ENCODE measurements around the gene RHO.

Gene RHO

DNA sequence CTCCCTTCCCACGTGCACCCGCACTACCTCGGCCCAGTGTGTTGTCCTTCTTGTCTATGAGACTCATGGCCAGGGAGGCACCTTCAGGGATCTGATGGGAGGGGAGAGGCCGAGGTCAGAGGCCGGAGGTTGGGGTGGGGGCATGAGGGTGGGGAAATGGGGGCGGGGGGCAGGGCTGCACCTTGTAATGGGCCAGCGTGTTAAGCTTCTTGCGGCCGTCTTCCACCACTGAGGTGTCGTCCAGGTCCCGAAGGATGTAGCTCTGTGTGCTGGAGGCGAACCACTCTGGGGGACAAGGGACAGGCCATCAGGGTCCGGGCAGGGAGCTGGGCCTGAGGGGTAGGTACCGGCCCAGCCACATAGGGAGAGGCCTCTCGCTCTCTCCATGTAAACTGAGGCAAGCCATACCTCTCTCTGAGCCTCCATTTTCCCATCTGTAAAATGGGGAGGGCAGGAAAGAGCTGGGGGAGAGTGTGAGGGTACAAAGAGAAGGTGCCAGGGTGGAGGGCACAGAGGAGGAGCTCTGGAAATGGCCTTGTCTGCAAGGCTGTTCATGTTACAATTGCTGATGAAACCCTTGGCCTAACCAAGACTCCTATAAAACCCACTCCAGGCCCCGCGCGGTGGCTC lies 33.3 kb downstream of the RHO start:
- DNase-seq = no peak

DNA sequence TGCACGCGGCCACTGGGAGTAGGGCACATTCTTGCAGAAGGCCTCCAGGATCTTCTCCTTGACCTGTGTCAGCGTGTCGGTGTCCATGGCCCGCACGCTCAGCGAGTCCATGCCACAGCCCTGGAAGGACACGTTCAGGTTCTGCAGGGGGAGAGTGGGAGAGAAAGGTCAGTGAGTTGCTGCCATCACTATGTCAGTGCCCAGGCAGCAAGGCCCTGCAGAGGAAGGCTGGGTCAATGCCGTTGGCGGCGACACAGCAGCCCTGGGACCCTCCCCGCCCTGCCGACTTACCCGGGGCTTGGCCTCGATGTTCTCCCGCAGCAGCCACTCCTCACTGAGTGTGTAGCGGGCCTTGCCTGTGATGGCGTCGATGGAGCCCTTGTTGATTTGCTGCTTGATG lies 34.4 kb downstream of the RHO start:
- DNase-seq = no peak

DNA sequence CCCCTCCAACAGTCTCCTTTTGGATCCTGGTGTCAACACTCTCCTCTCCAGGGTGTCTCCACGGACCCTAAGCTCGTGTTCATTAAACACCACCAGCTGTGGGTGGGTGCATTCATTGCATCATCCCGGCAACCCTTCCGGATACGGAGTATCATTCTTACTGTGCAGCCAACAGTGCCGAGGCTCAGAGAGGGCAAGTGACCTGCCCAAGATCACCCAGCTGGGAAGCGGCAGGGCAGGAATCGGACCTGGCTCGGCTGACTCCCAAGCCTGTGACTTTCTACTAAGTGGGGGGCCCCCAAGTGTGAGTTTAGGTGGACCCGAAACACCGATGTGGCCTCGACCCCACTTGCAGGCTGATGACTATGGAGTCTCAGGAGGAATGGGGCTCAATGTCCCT lies 34.9 kb downstream of the RHO start:
- no peak for DNase-seq

DNA sequence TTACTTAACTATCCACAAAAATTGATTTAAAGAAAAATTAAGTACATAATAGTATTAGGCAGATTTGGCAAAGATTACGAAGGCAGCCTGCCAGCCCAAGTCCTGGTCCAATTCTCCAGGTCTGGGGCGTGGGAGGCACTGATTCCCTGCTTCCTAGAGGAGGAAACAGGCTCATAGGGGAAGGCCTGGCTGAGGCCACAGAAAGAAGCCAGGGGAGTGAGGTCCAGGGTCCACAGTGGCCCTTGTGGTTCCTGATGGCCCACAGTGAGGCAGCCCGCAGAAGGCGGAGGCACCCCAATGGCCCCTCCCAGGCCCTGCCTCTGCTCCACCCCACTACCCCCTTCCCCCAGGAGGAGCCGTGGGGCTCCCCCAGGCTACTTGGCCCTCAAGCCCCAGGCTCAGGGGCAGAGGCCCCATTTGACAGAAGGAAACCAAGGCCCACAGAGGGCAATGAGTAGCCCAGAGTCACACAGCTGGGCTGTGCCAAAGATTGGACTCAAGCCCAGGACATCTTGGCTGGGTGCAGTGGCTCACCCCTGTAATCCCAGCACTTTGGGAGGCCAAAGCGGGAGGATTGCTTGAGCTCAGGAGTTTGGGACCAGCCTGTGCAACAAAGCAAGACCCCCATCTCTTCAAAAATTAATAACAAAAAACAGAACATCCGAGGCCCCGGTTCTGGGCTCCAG lies 35.6 kb downstream of the RHO start:
- no peak for DNase-seq

DNA sequence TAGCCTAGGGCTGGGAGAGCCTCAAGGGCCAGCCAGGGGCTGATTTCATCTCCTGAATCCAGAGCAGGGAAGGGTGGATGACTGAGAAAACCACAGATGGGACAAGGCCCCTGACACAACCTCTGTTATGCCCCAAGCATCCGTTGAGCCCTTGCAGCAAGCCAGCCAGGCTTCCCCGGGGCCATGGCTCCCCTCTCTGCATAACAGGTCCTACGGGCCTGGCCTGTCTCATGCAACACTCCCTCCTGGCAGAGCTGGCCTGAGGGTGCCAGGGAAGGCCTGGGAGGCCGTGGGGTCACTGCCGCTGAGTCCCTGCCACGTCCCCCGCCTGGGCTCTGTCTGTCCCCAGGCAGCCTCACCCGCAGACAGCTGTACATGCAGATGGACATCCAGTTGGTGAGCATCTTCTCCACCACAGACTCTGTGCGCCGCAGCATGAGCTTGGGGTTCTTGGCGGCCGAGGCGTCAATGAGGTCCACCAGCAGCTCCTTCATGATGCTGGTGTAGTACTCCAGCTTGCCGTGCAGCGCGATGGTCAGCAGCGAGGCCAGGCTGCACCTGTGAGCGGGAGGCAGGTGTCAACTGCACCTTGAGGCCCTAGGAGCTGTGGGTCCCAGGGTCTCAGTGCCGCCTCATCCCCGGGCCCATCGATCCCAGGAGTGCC lies 36.7 kb downstream of the RHO start:
- DNase-seq = no peak

DNA sequence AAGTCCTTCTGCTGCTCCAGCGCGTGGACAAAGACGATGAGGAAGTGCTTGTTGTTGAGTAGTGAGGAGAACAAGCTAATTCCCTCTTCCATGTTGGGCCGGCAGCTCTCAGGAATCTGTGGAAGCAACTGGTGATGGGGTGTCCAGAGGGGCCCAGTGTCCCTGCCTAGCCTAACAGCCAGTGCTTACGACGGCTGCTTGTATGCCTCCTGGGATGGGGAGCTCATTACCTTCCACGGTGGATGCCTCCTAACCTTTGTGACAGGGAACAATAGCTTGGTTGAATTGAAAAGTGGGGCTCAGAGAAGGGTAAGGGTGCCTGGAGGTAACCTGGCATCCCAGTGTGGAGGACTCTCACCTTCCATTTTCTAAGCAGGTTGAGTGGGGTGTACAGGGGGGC lies 37.5 kb downstream of the RHO start:
- DNase-seq = no peak

DNA sequence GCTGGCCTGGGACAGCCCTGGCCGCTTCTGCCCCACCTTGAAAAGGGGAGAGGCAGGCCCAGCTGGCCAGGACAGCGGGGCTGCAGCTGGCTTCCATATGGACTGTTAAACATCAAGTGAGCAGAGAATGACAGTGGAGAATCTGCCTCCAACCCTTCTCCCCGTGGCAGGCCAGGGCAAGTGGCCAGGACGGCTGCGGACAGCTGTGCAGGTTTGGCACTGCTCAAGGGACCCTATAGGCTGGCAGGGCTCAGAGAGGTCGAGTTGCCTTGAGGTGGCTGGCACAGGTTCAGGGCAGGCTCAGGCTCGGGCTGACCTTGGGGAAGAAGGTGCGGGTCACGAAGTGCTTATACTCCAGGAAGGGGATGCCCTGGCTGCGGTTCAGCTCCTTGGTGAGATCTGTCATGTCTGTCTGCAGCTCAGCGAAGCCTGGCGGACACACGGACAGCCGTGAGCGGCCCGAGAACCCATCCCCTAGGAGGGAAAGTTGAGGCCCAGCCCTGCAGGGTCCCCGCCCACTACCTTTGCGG lies 38.8 kb downstream of the RHO start:
- DNase-seq = no peak

DNA sequence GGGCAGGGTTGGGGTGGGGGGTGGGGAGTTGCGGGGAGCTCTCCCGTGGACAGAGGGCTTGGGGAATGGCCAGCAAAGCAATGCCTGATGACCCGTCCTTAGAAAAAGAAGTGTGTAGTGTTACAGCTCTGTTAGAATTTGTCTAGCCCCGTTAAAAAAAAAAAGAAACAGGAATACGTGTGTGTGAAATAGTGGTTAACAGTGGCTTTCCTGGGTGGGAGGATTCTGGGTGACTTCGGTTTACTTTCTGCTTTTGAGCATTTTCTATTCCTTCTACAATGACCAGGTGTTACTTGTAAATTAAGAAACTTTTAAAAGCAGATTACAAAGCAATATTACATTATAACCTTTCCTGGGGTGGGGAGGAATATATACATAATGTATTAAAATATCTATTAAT lies 39.5 kb downstream of the RHO start:
- DNase-seq = no peak

DNA sequence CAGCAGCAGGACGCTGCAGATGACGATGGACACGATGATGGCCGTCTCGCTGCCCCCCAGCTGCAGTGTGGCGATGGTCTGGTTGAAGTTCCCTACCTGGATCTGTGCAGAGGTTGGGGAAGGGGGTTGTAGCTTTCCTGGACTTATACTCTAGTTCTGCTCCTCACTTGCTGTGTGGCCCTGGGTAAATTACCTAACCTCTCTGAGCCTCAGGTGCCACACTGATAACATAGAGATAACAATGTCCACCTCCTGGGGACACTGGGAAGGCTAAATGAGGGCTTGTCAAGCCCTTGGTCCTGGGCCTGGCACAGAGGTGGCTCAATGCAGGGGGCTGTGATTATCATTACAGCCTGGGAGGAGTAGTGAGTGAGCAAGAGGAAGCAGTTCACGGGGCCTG lies 41.4 kb downstream of the RHO start:
- no peak for DNase-seq

DNA sequence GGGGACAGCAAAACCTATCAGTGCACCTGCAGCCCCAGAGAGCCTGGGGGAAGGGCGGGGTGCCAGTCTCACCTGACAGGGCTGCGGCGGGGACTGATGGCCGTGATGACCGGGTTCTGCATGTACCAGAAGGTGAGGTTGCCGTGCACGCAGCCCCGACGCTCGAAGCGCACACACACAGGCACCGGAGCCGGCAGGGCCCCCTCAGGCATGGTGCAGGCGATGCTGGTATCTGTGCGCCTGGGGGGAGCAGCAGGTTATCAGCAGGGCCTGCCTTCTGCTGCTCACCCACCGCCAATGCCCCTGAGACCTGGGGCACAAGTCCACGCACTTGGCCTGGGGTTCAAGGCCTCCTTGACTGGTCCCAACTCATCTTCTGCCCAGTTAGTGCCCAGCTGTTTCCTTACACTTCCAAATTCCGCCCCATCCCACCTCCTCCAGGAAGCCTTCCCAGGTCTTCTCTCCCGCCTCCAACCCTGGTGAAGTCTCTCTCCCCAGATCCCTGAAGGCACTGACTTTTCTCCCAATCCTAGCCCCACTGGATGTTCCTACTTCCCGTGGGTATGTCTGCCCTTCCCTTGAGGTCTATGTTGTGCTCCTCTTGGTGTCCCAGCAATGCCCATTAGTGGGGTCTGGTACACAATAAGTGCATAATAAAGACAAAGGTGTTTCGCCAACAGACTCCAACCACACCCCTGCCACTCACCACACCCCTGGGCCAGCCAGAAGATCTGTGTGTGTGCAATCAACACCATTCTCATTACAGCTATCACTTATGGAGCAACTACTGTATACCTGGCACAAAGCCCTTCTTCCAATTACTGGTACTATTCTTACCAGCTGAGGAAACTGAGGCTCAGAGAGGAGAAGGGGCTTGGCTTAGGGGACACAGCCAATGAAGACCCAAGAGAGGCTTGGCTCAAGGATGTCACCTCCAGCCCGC lies 43.4 kb downstream of the RHO start:
- no peak for DNase-seq

DNA sequence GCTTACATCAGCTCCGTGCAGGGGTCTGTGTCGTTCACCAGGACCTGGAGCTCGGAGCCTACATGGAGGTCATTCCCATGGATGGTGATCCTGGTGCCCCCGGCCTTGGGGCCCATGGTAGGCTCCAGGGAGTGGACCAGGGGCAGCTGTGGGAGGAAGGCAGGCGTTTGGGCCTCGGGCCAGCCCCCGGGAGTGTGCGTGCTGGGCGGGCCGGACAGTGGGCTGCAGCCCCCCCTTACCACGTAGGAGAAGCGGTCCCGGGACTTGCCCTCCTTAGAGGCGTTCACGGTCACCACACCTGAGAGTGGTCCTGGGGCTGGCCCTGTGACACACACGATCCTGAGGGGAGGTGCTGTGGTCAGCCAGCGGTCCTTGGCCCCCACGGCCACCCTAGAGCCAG lies 44.2 kb downstream of the RHO start:
- DNase-seq = no peak

DNA sequence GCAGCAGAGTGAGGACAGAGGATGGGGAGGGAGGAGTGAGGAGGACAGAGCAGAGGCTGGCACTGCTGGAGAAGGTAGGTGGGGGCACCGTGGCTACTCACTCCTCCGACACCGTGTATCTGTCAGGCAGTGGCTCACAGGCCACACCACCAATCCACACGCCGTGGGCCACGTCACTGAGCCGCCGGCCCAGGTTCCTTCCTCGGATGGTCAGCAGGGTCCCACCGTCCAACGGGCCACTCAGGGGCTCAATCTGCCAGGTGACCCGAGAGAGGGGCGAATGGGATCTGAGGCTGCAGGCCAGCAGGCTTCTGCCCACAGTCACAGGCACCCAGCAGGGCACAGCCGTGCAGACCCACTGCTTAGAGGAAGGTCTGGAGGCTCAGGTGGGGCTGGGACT lies 45.1 kb downstream of the RHO start:
- DNase-seq = no peak

DNA sequence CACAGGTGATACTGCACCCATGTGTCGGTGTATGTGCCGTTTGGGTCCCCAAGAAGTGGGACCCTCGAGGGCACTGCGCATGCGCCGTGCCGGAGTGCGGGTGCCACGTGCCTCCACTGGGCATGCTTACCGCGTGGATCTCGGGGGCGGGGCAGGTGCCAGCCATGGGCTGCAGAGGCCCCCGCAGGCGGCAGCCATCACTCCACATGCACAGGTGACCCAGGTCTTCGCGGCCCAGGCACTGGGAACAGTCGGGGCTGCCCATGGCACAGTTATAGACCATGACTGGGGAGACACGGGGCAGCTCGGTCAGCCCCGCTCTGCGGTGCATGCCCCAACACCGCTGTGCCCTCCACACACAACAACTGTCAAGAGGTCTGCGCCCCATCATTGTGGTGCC lies 45.8 kb downstream of the RHO start:
- DNase-seq = no peak

DNA sequence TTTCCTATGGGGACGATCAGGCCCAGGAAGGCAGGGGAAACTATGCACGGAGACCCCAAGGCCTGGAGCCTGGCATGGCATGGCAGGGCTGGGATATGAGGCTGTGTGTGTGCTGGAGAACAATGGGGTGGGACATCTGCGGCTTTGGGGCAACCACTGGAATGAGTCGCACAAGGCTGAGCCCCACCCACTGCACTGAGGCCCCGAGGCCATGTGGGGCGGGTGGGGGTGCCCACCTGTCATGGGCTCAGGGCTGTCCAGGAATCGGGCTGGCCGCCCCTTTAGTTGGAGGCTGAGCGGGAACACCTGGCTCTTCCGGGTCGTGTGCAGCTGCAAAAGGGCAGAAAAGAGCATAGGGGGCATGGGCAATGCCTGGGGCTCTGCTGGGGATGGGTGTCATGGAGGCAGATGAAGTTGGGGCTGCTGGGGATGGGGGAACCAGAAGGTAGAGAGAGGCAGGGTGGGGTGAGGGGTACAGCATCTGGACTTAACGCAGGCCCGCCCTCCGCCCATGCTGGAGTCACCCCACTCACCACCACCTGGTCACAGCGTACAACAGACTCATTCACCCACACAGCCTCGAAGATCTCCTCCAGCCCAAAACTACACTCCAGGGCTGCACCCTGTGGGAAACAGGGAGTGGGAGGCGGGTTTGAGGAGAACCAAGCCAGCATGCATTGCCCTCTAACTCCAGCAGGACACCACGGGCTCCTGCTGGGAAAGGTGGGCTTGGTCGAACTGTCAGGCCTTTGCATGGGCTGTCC lies 47.0 kb downstream of the RHO start:
- no peak for DNase-seq

DNA sequence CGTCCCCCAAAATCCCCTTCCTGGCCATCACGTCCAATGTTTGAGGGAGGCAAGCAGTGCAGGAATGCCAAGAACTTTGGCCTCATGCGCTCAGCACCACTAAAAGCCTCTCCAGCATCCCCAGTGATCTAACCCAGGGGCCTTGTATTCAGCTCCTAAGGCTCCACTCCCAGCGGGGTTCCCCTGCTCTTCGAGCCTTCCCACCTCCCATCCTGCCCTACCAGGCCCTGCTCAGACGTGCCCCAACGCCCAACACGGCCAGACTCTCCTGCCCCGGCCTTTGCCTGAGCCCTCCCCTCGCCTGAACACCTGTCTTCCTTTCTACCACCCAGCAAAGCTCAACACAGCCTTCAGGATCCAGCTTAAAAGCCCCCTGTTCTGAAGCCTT lies 47.6 kb downstream of the RHO start:
- DNase-seq = no peak

DNA sequence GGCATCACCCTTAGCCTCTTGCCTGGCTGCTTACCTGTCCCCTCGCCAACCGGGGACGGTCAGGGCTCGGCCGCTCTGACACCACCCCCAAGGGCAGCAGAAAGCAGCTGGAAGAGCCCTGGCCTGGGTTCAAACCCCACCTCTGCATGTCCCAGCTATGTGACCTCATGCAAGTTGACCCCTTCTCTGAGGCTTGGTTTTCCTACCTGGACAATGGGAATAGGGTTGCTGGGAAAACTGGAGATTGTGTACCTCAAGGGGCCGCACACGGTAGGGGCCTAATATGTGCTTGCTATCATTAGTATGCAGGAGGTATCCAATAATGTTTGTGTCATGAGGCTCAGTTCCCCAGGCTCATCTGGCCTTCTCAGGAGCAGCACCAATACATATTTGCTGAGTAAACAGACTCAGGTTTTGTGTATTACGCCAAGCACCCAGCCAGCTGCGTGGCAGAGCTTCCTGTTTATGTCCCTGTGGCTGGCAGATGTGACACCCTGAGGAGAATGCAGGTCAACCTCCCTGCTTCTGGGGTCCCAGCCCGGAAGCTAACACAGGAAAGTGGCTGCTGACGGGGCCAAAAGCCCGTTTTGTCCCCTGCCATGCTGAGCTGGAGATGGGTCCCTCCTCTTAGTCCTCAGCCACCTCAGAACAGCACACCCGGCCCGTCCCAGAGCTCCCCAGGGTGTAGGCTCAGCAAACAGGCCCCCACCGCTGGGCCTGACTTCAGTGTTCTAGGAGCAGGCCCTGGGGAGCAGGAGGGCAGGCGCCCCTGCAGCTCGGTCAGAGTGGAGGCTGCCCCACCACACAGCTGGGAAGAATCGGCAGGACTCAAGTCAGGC lies 48.3 kb downstream of the RHO start:
- DNase-seq = peak; percentile 58 to 65

DNA sequence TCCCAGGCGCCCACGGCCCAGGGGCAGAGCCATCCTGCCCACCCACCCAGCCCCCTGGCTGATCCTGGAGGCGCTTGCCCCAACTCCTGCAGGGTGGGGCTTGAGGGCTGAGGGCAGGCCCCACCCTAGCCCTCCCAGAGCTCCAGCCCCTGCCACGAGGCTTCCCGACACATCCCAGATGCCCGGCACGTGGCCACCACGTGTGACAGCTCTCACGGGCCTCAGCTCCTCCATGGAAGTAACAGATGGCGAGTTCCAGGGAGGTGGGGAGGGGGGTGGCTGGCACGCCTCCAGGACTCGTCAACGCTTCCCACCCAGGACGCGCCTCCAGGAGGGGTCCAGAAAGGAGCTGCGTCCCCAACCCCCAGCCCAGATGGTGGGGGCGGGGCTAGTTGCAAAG lies 48.9 kb downstream of the RHO start:
- DNase-seq = peak in 1 of 2 donors; percentile 23

DNA sequence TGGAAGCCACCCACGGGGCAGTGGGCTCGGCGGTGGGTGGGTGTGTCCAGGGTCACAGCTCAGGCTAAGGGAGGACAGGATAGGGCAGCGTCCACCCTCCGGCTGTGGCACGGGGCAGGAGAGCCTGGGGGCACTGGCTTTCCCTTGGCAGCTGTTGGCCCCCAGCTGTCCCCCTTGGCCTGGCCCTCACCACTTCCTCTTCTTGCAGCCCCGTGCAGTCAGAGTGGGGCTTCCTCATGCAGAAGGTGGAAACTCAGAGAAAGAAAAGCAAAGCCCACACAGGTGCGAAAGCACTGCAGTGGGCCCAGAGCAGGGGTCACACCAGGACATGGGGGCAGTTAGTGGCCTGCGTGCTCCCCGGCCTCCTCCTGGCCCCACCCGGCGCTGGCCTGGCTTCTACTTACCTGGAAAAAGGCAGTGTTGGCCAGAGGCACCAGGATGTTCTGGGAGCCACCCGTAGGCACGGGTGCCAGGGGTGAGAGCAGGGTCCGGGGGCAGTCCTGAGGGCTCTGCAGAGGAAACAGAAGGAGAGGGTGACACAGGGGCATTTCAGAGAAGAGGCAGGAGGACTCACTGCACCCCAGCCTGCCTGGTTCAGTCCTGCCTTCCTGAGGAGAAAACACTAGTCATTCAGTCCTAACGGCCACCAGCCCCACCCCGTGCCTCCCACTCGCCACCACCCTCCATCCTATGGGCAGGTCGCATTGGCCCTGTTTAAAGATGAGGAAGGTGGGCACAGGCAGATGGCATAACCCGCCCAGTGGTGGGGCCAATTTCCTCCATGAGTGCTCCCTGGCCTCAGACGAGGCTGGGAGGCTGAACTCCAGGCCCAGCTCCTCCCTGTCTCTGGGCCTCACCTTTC lies 49.7 kb downstream of the RHO start:
- DNase-seq = peak; percentile 65 to 66

DNA sequence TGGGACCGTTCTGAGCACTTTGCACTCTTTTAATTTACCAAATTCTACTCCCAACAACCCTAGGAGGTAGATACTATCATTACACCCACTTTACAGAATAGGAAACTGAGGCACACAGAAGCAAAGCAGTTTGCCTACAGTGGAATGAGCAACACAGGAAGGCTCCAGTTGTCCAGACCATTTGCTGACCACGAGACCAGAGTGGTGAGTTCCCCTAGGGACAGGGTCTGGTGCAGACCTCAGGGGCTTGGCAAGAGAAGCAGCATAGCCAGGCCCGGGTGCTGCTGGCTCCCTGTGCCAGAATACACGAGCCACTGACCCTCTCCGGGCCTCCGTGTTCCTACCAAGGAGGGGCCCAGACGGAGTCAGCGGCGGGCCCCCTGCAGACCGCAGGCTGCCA lies 51.6 kb downstream of the RHO start:
- no peak for DNase-seq

DNA sequence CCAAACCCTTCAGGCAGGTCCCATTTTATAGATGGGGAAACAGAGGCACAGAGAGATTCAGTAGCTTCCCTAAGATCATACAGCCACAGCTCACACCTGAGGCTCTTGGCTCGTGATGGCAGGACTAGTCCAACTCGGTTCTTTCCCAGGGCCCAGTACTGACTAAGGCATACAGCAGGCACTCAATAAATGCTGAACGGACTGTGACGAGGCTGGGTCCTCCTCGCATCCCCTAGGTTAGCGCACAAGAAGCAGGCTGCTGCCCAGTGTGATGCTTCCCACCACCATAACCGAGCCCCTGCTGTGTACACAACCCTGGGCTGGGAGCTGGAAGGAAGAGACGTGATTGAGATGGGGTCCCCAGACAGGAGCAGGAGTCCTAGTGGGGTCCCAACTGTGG lies 53.2 kb downstream of the RHO start:
- no peak for DNase-seq
